Stimulated activated CD8-positive, alpha-beta memory T cell treated with anti-CD3 and anti-CD28 coated beads, Interleukin-2, amount 100 ng/mL, for 1 hour (primary cell): ENCODE results near the gene NSMF.
A peak's percentile ranks its signal among the peaks of the same experiment; 100 is the strongest.

Experiments used
- DNase-seq, 2 donors: peaks; one replicate each; pipeline ENCODE4 v3.0.0-alpha.2; 2020; ENCODE audit warnings: low read depth in 2 of 2

The NSMF gene

GRCh38 chr9:137445930-137446431 lies 13.2 kb downstream of the NSMF start:
- DNase-seq, result no peak

- peak; percentile 60 to 73 for DNase-seq
Measured at GRCh38 chr9:137445275-137445807, 13.8 kb downstream of the NSMF start.

GRCh38 chr9:137444106-137444790 lies 14.9 kb downstream of the NSMF start:
- no peak for DNase-seq

GRCh38 chr9:137441935-137442321 lies 17.2 kb downstream of the NSMF start:
- no peak for DNase-seq

GRCh38 chr9:137441289-137441934 lies 17.7 kb downstream of the NSMF start, which contains the start of gene ENTPD8:
Gene ENTPD8, minus strand, starts transcription at chr9:137441357. Its CDS starts 3,072 bp downstream, at chr9:137438285.
- DNase-seq, result no peak

GRCh38 chr9:137439158-137439714 lies 19.9 kb downstream of the NSMF start:
- no peak for DNase-seq

GRCh38 chr9:137438591-137439157 lies 20.5 kb downstream of the NSMF start:
- no peak for DNase-seq

GRCh38 chr9:137437691-137438590 lies 21.2 kb downstream of the NSMF start:
- no peak for DNase-seq

GRCh38 chr9:137436761-137437600 lies 22.2 kb downstream of the NSMF start:
- no peak for DNase-seq

GRCh38 chr9:137435980-137436760 lies 23.0 kb downstream of the NSMF start:
- DNase-seq, result no peak

GRCh38 chr9:137435381-137435891 lies 23.7 kb downstream of the NSMF start:
- no peak for DNase-seq

- DNase-seq, result no peak
Measured at GRCh38 chr9:137434498-137435380, 24.4 kb downstream of the NSMF start.

GRCh38 chr9:137433916-137434431 lies 25.2 kb downstream of the NSMF start:
- no peak for DNase-seq

- DNase-seq, result no peak
Measured at GRCh38 chr9:137433349-137433915, 25.7 kb downstream of the NSMF start.

GRCh38 chr9:137432687-137433348 lies 26.3 kb downstream of the NSMF start:
- no peak for DNase-seq

- no peak for DNase-seq
Measured at GRCh38 chr9:137431416-137431931, 27.7 kb downstream of the NSMF start.
